ENCODE results near the gene PRPF6.
"Not testable (repeated sequence)": the region's sequence is repeated elsewhere in the genome, so short reads cannot be mapped to it uniquely, and the experiment has no call there.

Gene PRPF6

GRCh38 chr20:63959699-63960075 lies 21.2 kb upstream of the PRPF6 start:
- no peak for DNase-seq (ENCODE audit: low read depth in 2 of 2, low spot score in 1 of 2)

GRCh38 chr20:63960654-63961621 lies 20.0 kb upstream of the PRPF6 start:
- DNase-seq (ENCODE audit: low read depth in 2 of 2, low spot score in 1 of 2) = not testable (repeated sequence)

GRCh38 chr20:63961664-63962425 lies 19.1 kb upstream of the PRPF6 start:
- no peak for DNase-seq (ENCODE audit: low read depth in 2 of 2, low spot score in 1 of 2)

- no peak for DNase-seq (ENCODE audit: low read depth in 2 of 2, low spot score in 1 of 2)
These were observed 18.2 kb upstream of the PRPF6 start for GRCh38 chr20:63962426-63963347.

- DNase-seq (ENCODE audit: low read depth in 2 of 2, low spot score in 1 of 2) = no peak
These were observed 17.6 kb upstream of the PRPF6 start for GRCh38 chr20:63963348-63963741.

- no peak for DNase-seq (ENCODE audit: low read depth in 2 of 2, low spot score in 1 of 2)
These were observed 17.1 kb upstream of the PRPF6 start for GRCh38 chr20:63963784-63964301.

- DNase-seq (ENCODE audit: low read depth in 2 of 2, low spot score in 1 of 2) = no peak
These were observed 16.5 kb upstream of the PRPF6 start for GRCh38 chr20:63964412-63964811.

- DNase-seq (ENCODE audit: low read depth in 2 of 2, low spot score in 1 of 2) = no peak
These were observed 14.6 kb upstream of the PRPF6 start for GRCh38 chr20:63966172-63966943.

- no peak for DNase-seq (ENCODE audit: low read depth in 2 of 2, low spot score in 1 of 2)
These were observed 14.0 kb upstream of the PRPF6 start for GRCh38 chr20:63966944-63967322.

GRCh38 chr20:63967330-63968135 lies 13.4 kb upstream of the PRPF6 start:
- no peak for DNase-seq (ENCODE audit: low read depth in 2 of 2, low spot score in 1 of 2)

- DNase-seq (ENCODE audit: low read depth in 2 of 2, low spot score in 1 of 2) = no peak
These were observed 12.6 kb upstream of the PRPF6 start for GRCh38 chr20:63968136-63968927.

GRCh38 chr20:63968928-63969760 lies 11.8 kb upstream of the PRPF6 start:
- no peak for DNase-seq (ENCODE audit: low read depth in 2 of 2, low spot score in 1 of 2)

- no peak for DNase-seq (ENCODE audit: low read depth in 2 of 2, low spot score in 1 of 2)
These were observed 10.9 kb upstream of the PRPF6 start, which contains the start of gene ZNF512B for GRCh38 chr20:63969838-63970713. TSS of gene ZNF512B (minus strand) at chr20:63969930. CDS start at chr20:63967950, 1,980 bp downstream.

GRCh38 chr20:63970714-63971431 lies 10.1 kb upstream of the PRPF6 start:
- DNase-seq (ENCODE audit: low read depth in 2 of 2, low spot score in 1 of 2) = no peak

GRCh38 chr20:63971960-63972311 lies 9.0 kb upstream of the PRPF6 start:
- DNase-seq (ENCODE audit: low read depth in 2 of 2, low spot score in 1 of 2) = not testable (repeated sequence)
